Erythroblast (primary cell): ENCODE data around the gene DNAJB8.

Experiments
- GATA1 ChIP-seq: IDR thresholded peaks from 2 replicates; pipeline ENCODE4 v1.6.1; 2011; ENCODE audit warnings: low read depth, mild to moderate bottlenecking, control low read depth, low read length, moderate library complexity
- POLR2A ChIP-seq: IDR thresholded peaks from 2 replicates; pipeline ENCODE4 v1.6.1; 2011; ENCODE audit warnings: mild to moderate bottlenecking, low read length

GRCh38 chr3:128423525-128424147 is 43.1 kb downstream of the DNAJB8 start:
- TF ChIP-seq POLR2A = no peak
- no peak for TF ChIP-seq GATA1
